Measurements from ENCODE around the gene CYFIP1. TPM values are rescaled to one million over a fixed set of nuclear protein-coding genes. Genes with fewer than 3 reads are reported as not detected.
A peak's percentile ranks its signal among the peaks of the same experiment; 100 is the strongest.

The CYFIP1 gene
- polyA plus RNA-seq, 2 of the 4 experiments (the other 2 are of a cell fraction): 68.2 to 69.4 TPM

DNA sequence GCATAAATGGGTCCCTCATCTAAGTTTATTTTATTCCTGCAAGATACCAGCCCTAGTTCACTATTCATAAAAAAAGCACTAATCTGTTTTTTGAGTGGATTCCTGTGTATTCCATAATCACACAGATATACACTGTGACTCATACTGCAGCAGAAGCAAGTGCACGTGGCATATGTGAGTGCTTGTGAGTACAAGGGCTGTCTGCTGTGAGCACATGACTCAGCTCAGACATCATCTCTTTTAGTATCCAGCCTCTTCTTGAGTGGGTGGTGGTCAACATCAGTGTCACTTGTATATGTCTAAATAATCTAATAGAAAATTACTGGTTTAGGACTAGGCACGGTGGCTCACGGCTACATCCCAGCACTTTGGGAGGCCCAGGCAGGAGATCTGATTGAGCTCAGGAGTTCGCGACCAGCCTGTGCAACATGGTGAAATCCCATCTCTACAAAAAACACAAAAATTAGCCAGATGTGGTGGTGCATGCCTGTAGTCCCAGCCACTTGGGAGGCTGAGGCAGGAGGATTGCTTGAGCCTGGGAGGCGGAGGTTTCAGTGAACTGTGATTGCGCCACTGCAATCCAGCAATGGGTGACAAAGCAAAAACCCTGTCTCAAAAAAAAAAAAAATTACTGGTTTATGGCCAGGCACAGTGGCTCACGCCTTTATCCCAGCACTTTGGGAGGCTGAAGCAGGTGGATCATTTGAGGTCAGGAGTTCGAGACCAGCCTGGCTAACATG is 91.9 kb downstream of the CYFIP1 start:
- 76% methylated on average over 9 of the region's 9 CpGs for WGBS (ENCODE audit: missing lambda C conversion rate)
- Histone ChIP-seq H3K27ac (peak overlapping the region; percentile 37 to 69; a peak in 5 of 6 replicates), H3K4me1 (peaks cover 18% of the 10 kb centered on the region), H3K4me2 (peak overlapping the region; percentile 24; the same call in 1 of the 3 replicates), H3K4me3 (no peak overlapping the region), H3K9me3 (no peaks in the 10 kb centered on the region)
- DNase-seq (ENCODE audit: low read depth in 1 of 2, low spot score in 1 of 2) (peak; percentile 71), FAIRE-seq (no peak), ATAC-seq (peak; percentile 86 to 95)
- POLR2A ChIA-PET: interaction anchor here (1.1 kb wide), 1 partner anchor 50 kb away, joined by 3 read pairs; no protein-coding TSS in a partner anchor
- CTCF ChIA-PET: interaction anchor here (1.0 to 1.2 kb wide), 2 partner anchors 14 to 25 kb away, joined by 3 to 4 read pairs; no protein-coding TSS in a partner anchor
- TF ChIP-seq JUN (IDR thresholded peaks at IDR 0.05) (no peak), GATA3 (IDR thresholded peaks at IDR 0.05; ENCODE audit: borderline replicate concordance) (no peak), EHF (CRISPR knock-in tag; IDR thresholded peaks at IDR 0.05) (no peak), SMC3 (IDR thresholded peaks at IDR 0.05) (no peak), JUNB (IDR thresholded peaks at IDR 0.05) (peak; percentile 34; the same call in 1 of the 2 replicates), CHD4 (IDR thresholded peaks at IDR 0.05; ENCODE audit: borderline replicate concordance) (no peak), PHF8 (IDR thresholded peaks at IDR 0.05; ENCODE audit: borderline replicate concordance, low read depth) (no peak), USF2 (IDR thresholded peaks at IDR 0.05) (peak; percentile 67), RARB (CRISPR knock-in tag; IDR thresholded peaks at IDR 0.05) (no peak), TFCP2L1 (CRISPR knock-in tag; IDR thresholded peaks at IDR 0.05) (no peak), ESRRA (IDR thresholded peaks at IDR 0.05; ENCODE audit: borderline replicate concordance, low read length) (no peak), HDAC2 (IDR thresholded peaks at IDR 0.05) (no peak), ATOH8 (CRISPR knock-in tag; IDR thresholded peaks at IDR 0.05; ENCODE audit: low read depth) (no peak), FOSB (CRISPR knock-in tag; IDR thresholded peaks at IDR 0.05) (no peak), POLR2AphosphoS2 (conservative IDR thresholded peaks at IDR 0.05; ENCODE audit: low read length) (no peak), SREBF2 (IDR thresholded peaks at IDR 0.05) (no peak), FOSL2 (IDR thresholded peaks at IDR 0.05) (no peak), FOSL2 (CRISPR knock-in tag; IDR thresholded peaks at IDR 0.05) (peak; percentile 80), CBX8 (IDR thresholded peaks at IDR 0.05) (no peak), NPAS2 (CRISPR knock-in tag; IDR thresholded peaks at IDR 0.05; ENCODE audit: borderline replicate concordance) (no peak), HMGXB4 (CRISPR knock-in tag; IDR thresholded peaks at IDR 0.05; ENCODE audit: borderline replicate concordance) (no peak), EHMT2 (IDR thresholded peaks at IDR 0.05; ENCODE audit: low read depth) (no peak), KDM1A (IDR thresholded peaks at IDR 0.05; ENCODE audit: low read depth) (no peak), ZNF302 (CRISPR knock-in tag; IDR thresholded peaks at IDR 0.05) (no peak), ZSCAN20 (CRISPR knock-in tag; IDR thresholded peaks at IDR 0.05) (no peak), ELK1 (IDR thresholded peaks at IDR 0.05; ENCODE audit: low read depth, low read length) (no peak), POLR2A (IDR thresholded peaks at IDR 0.05; ENCODE audit: low read length) (no peak), MAFK (IDR thresholded peaks at IDR 0.05; ENCODE audit: partially characterized antibody) (no peak), CTCF (IDR thresholded peaks at IDR 0.05) (no peak), HOXB5 (CRISPR knock-in tag; IDR thresholded peaks at IDR 0.05) (no peak), MAZ (IDR thresholded peaks at IDR 0.05; ENCODE audit: borderline replicate concordance, low read depth, low read length) (no peak)
- TF ChIP-seq, protein P1, sequence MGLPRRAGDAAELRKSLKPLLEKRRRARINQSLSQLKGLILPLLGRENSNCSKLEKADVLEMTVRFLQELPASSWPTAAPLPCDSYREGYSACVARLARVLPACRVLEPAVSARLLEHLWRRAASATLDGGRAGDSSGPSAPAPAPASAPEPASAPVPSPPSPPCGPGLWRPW (IDR thresholded peaks at IDR 0.05): no peak
- TF ChIP-seq, protein P2, sequence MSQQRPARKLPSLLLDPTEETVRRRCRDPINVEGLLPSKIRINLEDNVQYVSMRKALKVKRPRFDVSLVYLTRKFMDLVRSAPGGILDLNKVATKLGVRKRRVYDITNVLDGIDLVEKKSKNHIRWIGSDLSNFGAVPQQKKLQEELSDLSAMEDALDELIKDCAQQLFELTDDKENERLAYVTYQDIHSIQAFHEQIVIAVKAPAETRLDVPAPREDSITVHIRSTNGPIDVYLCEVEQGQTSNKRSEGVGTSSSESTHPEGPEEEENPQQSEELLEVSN (IDR thresholded peaks at IDR 0.05; ENCODE audit: borderline replicate concordance, low read depth): no peak
- TF ChIP-seq, protein P3, sequence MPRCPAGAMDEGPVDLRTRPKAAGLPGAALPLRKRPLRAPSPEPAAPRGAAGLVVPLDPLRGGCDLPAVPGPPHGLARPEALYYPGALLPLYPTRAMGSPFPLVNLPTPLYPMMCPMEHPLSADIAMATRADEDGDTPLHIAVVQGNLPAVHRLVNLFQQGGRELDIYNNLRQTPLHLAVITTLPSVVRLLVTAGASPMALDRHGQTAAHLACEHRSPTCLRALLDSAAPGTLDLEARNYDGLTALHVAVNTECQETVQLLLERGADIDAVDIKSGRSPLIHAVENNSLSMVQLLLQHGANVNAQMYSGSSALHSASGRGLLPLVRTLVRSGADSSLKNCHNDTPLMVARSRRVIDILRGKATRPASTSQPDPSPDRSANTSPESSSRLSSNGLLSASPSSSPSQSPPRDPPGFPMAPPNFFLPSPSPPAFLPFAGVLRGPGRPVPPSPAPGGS (IDR thresholded peaks at IDR 0.05): no peak
